GM18861 (cell line): ENCODE data around the gene SLITRK5.
A peak's percentile ranks its signal among the peaks of the same experiment; 100 is the strongest.

Source experiments
- ATAC-seq: cut with Tn5 transposase; IDR thresholded peaks from one replicate; pipeline ENCODE4 v1.9.1; 2021; ENCODE audit not compliant: unreplicated experiment

The SLITRK5 gene

GRCh38 chr13:87671031-87671752 lies at the start of gene SLITRK5:
TSS of gene SLITRK5 (plus strand) at chr13:87671371. CDS start at chr13:87675389, 4,018 bp downstream.
- ATAC-seq = peak; percentile 88

- no peak for ATAC-seq
These were observed 48.2 kb upstream of the SLITRK5 start for GRCh38 chr13:87622971-87623370.

GRCh38 chr13:87656306-87656705 lies 14.9 kb upstream of the SLITRK5 start:
- ATAC-seq = no peak

GRCh38 chr13:87661471-87661870 lies 9.7 kb upstream of the SLITRK5 start:
- no peak for ATAC-seq

GRCh38 chr13:87666831-87667230 lies 4.3 kb upstream of the SLITRK5 start:
- ATAC-seq = no peak

- ATAC-seq = no peak
These were observed 3.5 kb upstream of the SLITRK5 start for GRCh38 chr13:87667686-87668085.

- peak; percentile 50 for ATAC-seq
These were observed 1.7 kb upstream of the SLITRK5 start for GRCh38 chr13:87669379-87669978.

- ATAC-seq = no peak
These were observed 808 bp downstream of the SLITRK5 start for GRCh38 chr13:87671753-87672605.

- ATAC-seq = no peak
These were observed 3.1 kb downstream of the SLITRK5 start for GRCh38 chr13:87674247-87674738.

- ATAC-seq = no peak
These were observed 4.7 kb downstream of the SLITRK5 start for GRCh38 chr13:87675851-87676250.

GRCh38 chr13:87676254-87677042 lies 5.3 kb downstream of the SLITRK5 start:
- ATAC-seq = no peak

- no peak for ATAC-seq
These were observed 5.9 kb downstream of the SLITRK5 start for GRCh38 chr13:87677043-87677495.

- no peak for ATAC-seq
These were observed 6.6 kb downstream of the SLITRK5 start for GRCh38 chr13:87677496-87678371.

GRCh38 chr13:87678372-87678752 lies 7.2 kb downstream of the SLITRK5 start:
- no peak for ATAC-seq

- no peak for ATAC-seq
These were observed 9.1 kb downstream of the SLITRK5 start for GRCh38 chr13:87680298-87680697.

- ATAC-seq = no peak
These were observed 13.9 kb downstream of the SLITRK5 start for GRCh38 chr13:87684850-87685742.

- no peak for ATAC-seq
These were observed 25.3 kb downstream of the SLITRK5 start for GRCh38 chr13:87696458-87696857.

GRCh38 chr13:87698268-87698667 lies 27.1 kb downstream of the SLITRK5 start:
- no peak for ATAC-seq

GRCh38 chr13:87709947-87710346 lies 38.8 kb downstream of the SLITRK5 start:
- no peak for ATAC-seq
